Activated B cell treated with CpG ODN at 0.5 μM for 24 hours (primary cell): Measurements from ENCODE around the gene OR10V1. TPM values are rescaled to one million over a fixed set of nuclear protein-coding genes. Genes with fewer than 3 reads are reported as not detected.
A peak's percentile ranks its signal among the peaks of the same experiment; 100 is the strongest.

Experiments
- ATAC-seq: fragments of 200-7000 bp; cut with Tn5 transposase; one replicate; pipeline ENCODE4 v1.10.0; 2021; ENCODE audit warnings: low read depth, mild to moderate bottlenecking, moderate library complexity
- CTCF ChIA-PET: fragments of 350-600 bp; sonication (Branson Sonifier 250); formaldehyde crosslinking; loops from one replicate; lab custom pipeline; 2021; ENCODE audit warnings: antibody characterized with exemption; lab: Charles Lee
- POLR2A ChIA-PET: fragments of 350-600 bp; sonication (Branson Sonifier 250); formaldehyde crosslinking; loops from one replicate; lab custom pipeline; 2021; ENCODE audit warnings: antibody characterized with exemption; lab: Charles Lee
- DNase-seq: peaks from one replicate; pipeline ENCODE4 v3.0.0; 2022
- H3K27ac Mint-ChIP-seq: one replicate; pipeline ENCODE4 v1.8.0; 2020; ENCODE audit warnings: mixed read lengths
- H3K27me3 Mint-ChIP-seq: one replicate; pipeline ENCODE4 v1.8.0; 2021; ENCODE audit warnings: mixed read lengths
- H3K36me3 Mint-ChIP-seq: one replicate; pipeline ENCODE4 v1.8.0; 2021; ENCODE audit warnings: low read depth, mixed read lengths
- H3K4me1 Mint-ChIP-seq: one replicate; pipeline ENCODE4 v1.8.0; 2021; ENCODE audit warnings: mixed read lengths
- H3K4me3 Mint-ChIP-seq: one replicate; pipeline ENCODE4 v1.8.0; 2020; ENCODE audit warnings: mild to moderate bottlenecking, mixed read lengths
- H3K9me3 Mint-ChIP-seq: one replicate; pipeline ENCODE4 v1.8.0; 2020; ENCODE audit warnings: mixed read lengths
- CTCF ChIP-seq: fragments of 200-600 bp; IDR thresholded peaks from one replicate; pipeline ENCODE4 v1.8.0; 2022; ENCODE audit warnings: antibody characterized with exemption, mild to moderate bottlenecking
- intact Hi-C: fragments of 100-400 bp; cut with micrococcal nuclease; formaldehyde crosslinking; loops from one replicate; pipeline ENCODE4 v1.15.1; 2024
- total RNA-seq: library from RNA; stranded (reverse); gene quantifications from 2 replicates; pipeline ENCODE4 v1.2.3, GENCODE V29; 2022

OR10V1 gene
- total RNA-seq, 1 donor from 2014 or later: not detected

GRCh38 chr11:59756845-59757244 lies 43.2 kb upstream of the OR10V1 start:
- ChIA-PET POLR2A (interaction anchor here (0.6 to 4.3 kb wide), 3 partner anchors 15 to 53 kb away, joined by 3 to 43 read pairs (median 10); partner anchors contain the start of gene MRPL16), CTCF (interaction anchor here (7.3 kb wide), 1 partner anchor 46 kb away, joined by 112 read pairs; no protein-coding TSS in a partner anchor)
- Mint-ChIP-seq H3K9me3 (no peaks in the 10 kb centered on the region), H3K27ac (no peak overlapping the region), H3K4me1 (peaks cover 28% of the 10 kb centered on the region), H3K36me3 (peaks cover 3% of the 10 kb centered on the region), H3K27me3 (no peaks in the 10 kb centered on the region), H3K4me3 (peak overlapping the region; percentile 86)
- peak; percentile 43 for ATAC-seq
- TF ChIP-seq CTCF: no peak
- intact Hi-C loops: loop anchor here (10.0 kb wide), 2 partner anchors 428 to 472 kb away; partner anchors contain the start of gene MS4A6A
- no peak for DNase-seq

- intact Hi-C loops: loop anchor here (10.0 kb wide), 2 partner anchors 428 to 472 kb away; partner anchors contain the start of gene MS4A6A
- POLR2A ChIA-PET: interaction anchor here (3.2 to 4.3 kb wide), 2 partner anchors 15 to 54 kb away, joined by 10 to 43 read pairs; partner anchors contain the start of gene MRPL16
- DNase-seq: no peak
- H3K9me3 Mint-ChIP-seq: no peaks in the 10 kb centered on the region
- TF ChIP-seq CTCF: no peak
- peaks cover 28% of the 10 kb centered on the region for H3K4me1 Mint-ChIP-seq
- peak overlapping the region; percentile 86 for H3K4me3 Mint-ChIP-seq
- H3K27ac Mint-ChIP-seq: peak overlapping the region; percentile 59
- CTCF ChIA-PET: interaction anchor here (3.2 to 7.3 kb wide), 2 partner anchors 16 to 46 kb away, joined by 16 to 112 read pairs; no protein-coding TSS in a partner anchor
- no peak for ATAC-seq
- peaks cover 3% of the 10 kb centered on the region for H3K36me3 Mint-ChIP-seq
- no peaks in the 10 kb centered on the region for H3K27me3 Mint-ChIP-seq
Measured at GRCh38 chr11:59756558-59756840, 42.9 kb upstream of the OR10V1 start.

- peaks cover 28% of the 10 kb centered on the region for H3K4me1 Mint-ChIP-seq
- ATAC-seq (peak; percentile 23), DNase-seq (peak; percentile 45)
- H3K9me3 Mint-ChIP-seq: no peaks in the 10 kb centered on the region
- POLR2A ChIA-PET: interaction anchor here (0.5 to 4.3 kb wide), 7 partner anchors 11 to 205 kb away, joined by 3 to 43 read pairs (median 8); partner anchors contain the start of genes MRPL16 and OSBP
- peak overlapping the region; percentile 59 for H3K27ac Mint-ChIP-seq
- CTCF ChIA-PET: interaction anchor here (1.1 to 7.3 kb wide), 5 partner anchors 17 to 218 kb away, joined by 3 to 112 read pairs (median 16); partner anchors contain the start of gene MRPL16
- H3K4me3 Mint-ChIP-seq: peak overlapping the region; percentile 86
- no peak for TF ChIP-seq CTCF
- H3K36me3 Mint-ChIP-seq: peaks cover 3% of the 10 kb centered on the region
- no peaks in the 10 kb centered on the region for H3K27me3 Mint-ChIP-seq
- intact Hi-C loops: loop anchor here (2.0 to 10.0 kb wide), 5 partner anchors 55 to 495 kb away; partner anchors contain the start of genes MRPL16 and MS4A6A
Measured at GRCh38 chr11:59755701-59756557, 42.3 kb upstream of the OR10V1 start.

- DNase-seq (peak; percentile 71), ATAC-seq (peak; percentile 80)
- ChIA-PET CTCF (interaction anchor here (1.0 to 7.3 kb wide), 12 partner anchors 12 to 375 kb away, joined by 3 to 112 read pairs (median 3); partner anchors contain the start of gene MRPL16), POLR2A (interaction anchor here (1.0 to 4.3 kb wide), 7 partner anchors 10 to 139 kb away, joined by 3 to 43 read pairs (median 8); partner anchors contain the start of genes MRPL16 and OSBP)
- peak within 1 kb of the TSS; percentile 90 for H3K4me3 Mint-ChIP-seq
- peaks cover 3% of the 10 kb centered on the region for H3K27me3 Mint-ChIP-seq
- H3K36me3 Mint-ChIP-seq: peaks cover 3% of the 10 kb centered on the region
- H3K4me1 Mint-ChIP-seq: peaks cover 28% of the 10 kb centered on the region
- intact Hi-C loops: loop anchor here (1.0 to 10.0 kb wide), 10 partner anchors 17 to 496 kb away; partner anchors contain the start of genes MRPL16, MS4A6A and PATL1
- no peaks in the 10 kb centered on the region for H3K9me3 Mint-ChIP-seq
- H3K27ac Mint-ChIP-seq: peak within 1 kb of the TSS; percentile 62
- no peak for TF ChIP-seq CTCF
Measured at GRCh38 chr11:59754859-59755700, 41.4 kb upstream of the OR10V1 start, which contains the start of gene STX3. Gene STX3 (plus strand): TSS chr11:59755376. CDS start chr11:59755606, 230 bp downstream.
